K562 treated with DMSO at 1 percent for 4 hours (cell line): Measurements from ENCODE around the gene TTC16. TPM values are rescaled to one million over a fixed set of nuclear protein-coding genes. Genes with fewer than 3 reads are reported as not detected.

Experiments
- total RNA-seq: library from RNA; unstranded; fragments of 300-600 nt; gene quantifications from 2 replicates; pipeline ENCODE4 v1.2.3, GENCODE V29; 2022; ENCODE audit not compliant: insufficient read depth

The TTC16 gene
- total RNA-seq = not detected in 2 replicates

GRCh38 chr9:127715470-127716337 lies at the start of gene TTC16, which contains the start of gene PTRH1:
Gene TTC16, plus strand, starts transcription at chr9:127716079. Its CDS starts 67 bp downstream, at chr9:127716146.
Gene PTRH1, minus strand, starts transcription at chr9:127715663. Its CDS starts 24 bp downstream, at chr9:127715639.

GRCh38 chr9:127706836-127707241 lies 9.0 kb upstream of the TTC16 start, which contains the start of gene CFAP157:
Gene CFAP157, plus strand, starts transcription at chr9:127706988. Its CDS starts 44 bp downstream, at chr9:127707032.

DNA sequence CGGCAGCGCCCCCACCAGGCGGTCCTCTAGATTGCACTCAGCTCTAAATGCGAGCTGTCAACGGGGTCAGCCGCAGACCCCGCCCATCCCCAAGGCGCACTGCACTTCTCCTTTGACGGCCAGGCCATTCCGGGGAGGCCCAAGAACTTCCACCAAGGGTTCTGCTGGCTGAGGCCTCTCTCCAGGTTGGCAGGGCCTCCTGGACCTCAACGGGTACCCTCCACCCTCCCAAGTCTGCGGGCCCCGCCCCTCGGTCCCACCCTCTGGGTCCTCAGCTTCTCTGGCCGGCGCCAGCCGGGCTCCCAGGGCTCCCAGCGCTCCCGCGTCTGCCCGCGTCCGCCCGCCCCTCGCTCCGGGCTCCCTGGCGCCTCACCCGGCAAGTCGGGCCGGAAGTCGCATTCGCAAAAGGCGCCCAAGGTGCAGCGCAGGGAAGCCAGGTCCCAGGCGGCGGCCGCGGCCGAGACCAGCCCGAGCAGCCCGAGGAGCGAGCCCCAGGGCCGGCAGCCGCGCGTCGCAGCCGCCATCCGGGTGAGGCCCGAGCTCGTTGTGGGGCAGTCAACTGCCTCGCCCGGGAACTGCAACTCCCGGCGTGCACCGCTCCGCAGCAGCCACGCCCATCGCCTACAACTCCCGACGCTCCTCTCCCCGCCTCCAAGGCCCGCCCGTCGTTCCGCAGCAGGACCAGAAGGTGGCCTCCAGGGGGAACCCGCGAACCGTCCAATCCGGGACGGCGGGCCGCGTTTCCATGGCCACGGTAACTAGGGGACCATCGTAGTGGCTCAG lies 19.1 kb downstream of the TTC16 start, which contains the start of gene TOR2A:
Gene TOR2A, minus strand, starts transcription at position 548 of the 783 bp plus-strand sequence. Its CDS starts 24 bp downstream, at position 524.

DNA sequence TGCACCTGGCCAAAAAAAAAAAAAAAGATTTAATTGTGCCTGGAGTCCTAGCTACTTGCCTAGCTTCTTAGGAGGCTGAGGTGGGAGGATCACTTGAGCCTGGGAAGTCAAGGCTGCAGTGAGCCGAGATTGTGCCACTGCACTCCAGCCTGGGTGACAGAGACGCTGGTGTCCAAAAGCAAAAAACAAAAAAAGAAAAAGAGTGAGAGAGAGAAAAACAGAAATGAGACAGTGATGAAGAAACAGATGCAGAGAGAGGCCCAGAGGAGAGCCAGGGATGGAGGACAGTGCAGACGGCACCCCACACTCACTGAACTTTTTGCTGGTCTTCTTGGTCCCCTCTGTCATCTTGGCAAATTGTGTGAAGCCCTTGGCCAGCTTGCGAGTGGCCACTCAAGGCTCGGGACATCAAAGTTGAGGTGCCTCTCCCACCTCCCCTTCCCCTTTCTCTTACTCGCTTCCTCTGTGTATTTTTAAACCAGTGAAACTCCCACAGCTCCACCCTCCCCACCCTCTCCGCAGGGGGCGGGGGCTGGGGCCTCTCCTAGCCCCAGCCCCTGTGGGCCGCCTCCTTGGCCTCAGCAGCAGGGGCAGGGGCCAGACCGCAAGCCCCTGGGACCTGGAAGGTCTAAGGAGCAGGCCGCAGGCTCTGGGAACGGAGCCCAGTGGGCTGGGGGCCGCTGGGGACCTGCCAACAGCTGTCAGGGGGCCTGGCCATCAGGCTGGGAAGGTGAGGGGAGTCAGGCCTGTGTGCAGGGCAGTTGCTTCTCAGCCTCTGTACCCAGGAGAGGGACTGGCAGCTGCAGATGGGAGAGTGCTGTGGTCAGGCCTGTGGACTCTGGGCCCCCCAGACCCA lies 62.6 kb downstream of the TTC16 start, which contains the start of gene SH2D3C:
Gene SH2D3C, minus strand, starts transcription at position 387 of the 856 bp plus-strand sequence. Its CDS starts 39 bp downstream, at position 348.

Other genes with a start within 250 kb of the TTC16 start
- gene STXBP1, start 103.8 kb upstream of the TTC16 start, total RNA-seq = 33.0 and 34.5 TPM in 2 replicates
- gene CFAP157, start 9.1 kb upstream of the TTC16 start, total RNA-seq = not detected in 2 replicates
- gene PTRH1, start 416 bp upstream of the TTC16 start, total RNA-seq = 11.8 and 17.2 TPM in 2 replicates
- gene TOR2A, start 19.2 kb downstream of the TTC16 start, total RNA-seq = 92.3 and 96.6 TPM in 2 replicates
- 3.4 and 4.3 TPM in 2 replicates for gene SH2D3C, start 62.6 kb downstream of the TTC16 start, total RNA-seq
- gene CDK9, start 70.0 kb downstream of the TTC16 start, total RNA-seq = 25.5 and 46.9 TPM in 2 replicates
- 47.7 and 52.6 TPM in 2 replicates for gene FPGS, start 86.8 kb downstream of the TTC16 start, total RNA-seq
- gene ENG, start 138.6 kb downstream of the TTC16 start, total RNA-seq = 1.5 and 4.3 TPM in 2 replicates
- 60.0 and 80.4 TPM in 2 replicates for gene AK1, start 161.6 kb downstream of the TTC16 start, total RNA-seq
- 11.0 and 16.1 TPM in 2 replicates for gene ST6GALNAC6, start 183.5 kb downstream of the TTC16 start, total RNA-seq
- 33.9 and 43.9 TPM in 2 replicates for gene ST6GALNAC4, start 201.0 kb downstream of the TTC16 start, total RNA-seq
- gene PIP5KL1, start 214.7 kb downstream of the TTC16 start, total RNA-seq = 1.9 and 3.2 TPM in 2 replicates
- gene DPM2, start 221.8 kb downstream of the TTC16 start, total RNA-seq = 61.7 and 64.3 TPM in 2 replicates